GM21723 (cell line): Measurements from ENCODE around the gene TLN1.

Source experiments
- ATAC-seq: cut with Tn5 transposase; IDR thresholded peaks from one replicate; pipeline ENCODE4 v1.9.1; 2021; ENCODE audit warnings: mild to moderate bottlenecking, moderate library complexity; ENCODE audit not compliant: unreplicated experiment

The TLN1 gene

DNA sequence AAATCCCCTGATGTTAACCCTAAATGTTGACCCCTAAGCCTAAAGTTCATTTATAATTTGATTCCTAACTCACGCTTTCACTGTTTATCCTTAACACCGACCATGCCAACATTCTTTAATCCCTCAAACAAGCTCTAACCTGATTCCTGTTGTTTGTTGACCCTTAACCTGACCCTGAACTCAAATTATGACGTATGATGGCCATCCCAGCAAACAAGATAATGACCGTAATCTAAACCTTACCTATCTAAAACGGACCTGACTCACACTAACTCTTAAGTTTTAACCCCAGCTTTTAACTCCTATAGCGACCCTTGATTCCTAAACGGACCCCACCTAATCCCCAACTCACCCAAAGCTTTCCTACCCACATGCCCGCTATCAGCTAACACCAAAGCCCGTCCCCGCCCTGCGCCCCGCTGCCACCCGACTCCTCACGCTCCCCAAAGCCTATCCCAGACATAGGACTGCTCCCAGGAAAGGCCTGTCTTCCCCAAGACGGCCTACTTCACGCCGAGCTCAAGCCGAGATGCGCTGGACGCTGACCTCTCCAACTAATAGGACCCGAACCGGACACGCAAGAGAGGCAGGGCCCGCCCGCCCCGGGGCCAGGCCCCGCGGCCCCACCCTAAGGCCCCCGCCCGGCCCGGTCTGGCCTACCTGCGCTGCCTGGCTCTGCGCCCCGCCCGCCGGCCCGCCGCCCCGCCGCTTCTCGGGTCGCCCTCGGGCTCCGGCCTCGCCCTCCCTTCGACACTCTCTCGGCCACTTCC lies 395 bp downstream of the TLN1 start:
- no peak for ATAC-seq

DNA sequence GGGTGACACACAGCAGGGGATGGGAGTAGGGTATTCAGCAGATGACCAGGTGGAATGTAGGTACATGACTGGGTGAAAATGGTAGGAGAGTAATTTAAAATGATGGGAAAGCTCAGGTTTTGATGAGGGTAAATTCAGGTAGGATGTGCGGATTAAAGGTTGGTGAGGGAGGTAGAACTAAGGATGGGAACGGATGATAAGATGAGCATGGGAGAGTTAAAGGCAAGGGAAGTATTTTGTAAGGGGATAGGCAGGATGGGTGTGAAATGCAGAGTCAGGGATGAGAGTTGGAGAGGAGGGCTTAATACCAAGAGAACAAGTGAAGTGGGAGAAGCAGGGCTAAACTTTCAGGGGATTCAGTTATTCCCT lies 1.5 kb downstream of the TLN1 start:
- ATAC-seq = no peak

DNA sequence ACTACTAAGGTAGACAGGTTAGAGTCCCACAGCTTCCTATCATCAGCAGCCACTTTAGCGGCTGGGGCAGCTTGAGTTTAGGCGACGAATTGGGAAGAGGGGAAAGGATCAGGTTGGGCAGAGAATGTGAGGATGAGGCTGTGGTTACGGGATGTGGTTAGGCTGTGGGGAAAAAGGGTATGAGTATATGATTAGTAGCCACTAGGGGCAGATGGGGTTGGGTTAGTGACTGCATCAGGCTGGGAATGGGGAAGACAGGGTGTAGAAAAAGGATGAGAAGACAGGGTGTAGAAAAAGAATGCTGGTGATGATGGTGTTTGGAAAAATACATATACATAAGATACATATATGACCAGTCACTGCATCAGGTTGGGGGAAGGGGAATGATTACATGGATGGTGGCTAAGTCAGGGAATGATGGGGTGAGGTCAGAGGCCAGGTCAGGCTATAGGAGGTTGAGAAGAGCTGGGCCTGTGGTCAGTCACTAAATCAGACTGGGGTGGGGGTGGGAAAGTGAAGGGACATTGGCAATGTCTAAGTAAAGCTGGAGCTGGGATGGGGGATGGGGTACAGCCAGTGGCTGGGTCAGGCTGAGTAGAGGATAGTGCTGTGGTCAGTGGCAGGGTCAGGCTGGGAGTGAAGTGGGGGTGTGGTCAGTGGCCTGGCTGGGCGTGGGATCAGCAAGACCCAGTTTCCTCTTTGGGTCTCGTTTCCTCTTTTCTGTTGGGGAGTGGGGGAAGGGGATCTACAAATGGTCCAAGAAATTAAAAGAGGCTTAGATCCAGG lies 2.1 kb downstream of the TLN1 start:
- no peak for ATAC-seq

DNA sequence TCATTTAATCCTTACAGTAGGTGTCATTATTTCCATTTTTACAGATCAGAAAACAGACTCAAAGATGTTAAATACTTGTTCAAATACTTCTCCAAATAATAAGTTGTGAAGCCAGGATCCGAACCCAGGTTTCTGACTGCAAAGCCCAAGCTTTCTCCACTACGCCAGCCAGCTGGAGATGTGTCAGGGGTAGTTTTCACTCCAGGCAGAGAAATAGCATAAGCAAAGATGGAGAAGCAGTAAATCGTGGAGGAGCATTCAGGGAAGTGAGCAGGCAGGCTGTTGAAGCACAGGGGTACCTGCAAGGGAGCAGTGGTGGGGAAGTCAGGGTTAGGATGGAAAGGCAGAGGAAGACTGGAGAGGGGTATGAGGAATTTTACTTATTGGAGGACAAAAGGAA lies 2.9 kb downstream of the TLN1 start:
- ATAC-seq = no peak

DNA sequence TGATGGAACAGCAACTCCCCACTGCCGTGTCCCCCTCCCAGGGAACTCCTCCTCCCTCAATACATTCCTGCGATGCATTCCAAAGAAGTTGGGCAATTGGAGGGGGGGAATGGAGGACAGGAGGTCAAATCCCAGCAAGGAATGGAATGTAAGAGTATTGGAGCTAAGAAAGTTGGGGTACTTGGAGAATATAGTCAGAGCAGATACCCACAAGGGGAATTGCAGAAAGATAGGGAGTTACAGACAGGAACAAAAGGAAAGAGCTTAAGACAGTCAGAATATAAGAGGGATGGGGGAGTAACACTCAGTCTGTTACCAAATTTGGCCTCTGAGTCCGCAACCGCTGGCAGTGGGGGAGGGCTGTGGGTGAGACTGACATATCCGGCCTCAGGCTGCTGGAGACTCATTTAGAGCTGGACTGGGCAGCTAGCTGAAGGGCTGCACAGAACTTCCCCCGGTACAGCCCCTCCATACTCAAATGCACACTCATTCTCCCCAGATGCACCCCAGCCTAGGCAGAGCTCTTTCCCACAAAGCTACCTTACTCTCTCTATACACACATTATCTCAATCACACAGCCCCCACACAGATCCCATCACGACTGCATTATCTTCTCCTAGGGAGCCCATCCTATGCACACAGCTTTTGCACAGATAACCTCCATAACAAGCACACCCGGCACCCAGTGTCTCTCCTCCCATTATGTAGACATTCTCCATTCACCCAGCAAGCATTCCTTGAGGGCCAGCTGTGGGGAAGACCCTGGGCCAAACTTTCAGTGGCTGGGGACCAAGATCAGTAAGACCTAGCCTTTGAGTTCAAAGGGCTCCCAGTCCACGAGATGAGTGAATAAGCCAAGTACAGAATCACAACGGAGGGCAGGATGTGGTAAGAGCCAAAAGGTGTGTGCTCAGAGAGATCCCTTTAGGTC lies 3.7 kb downstream of the TLN1 start:
- no peak for ATAC-seq

DNA sequence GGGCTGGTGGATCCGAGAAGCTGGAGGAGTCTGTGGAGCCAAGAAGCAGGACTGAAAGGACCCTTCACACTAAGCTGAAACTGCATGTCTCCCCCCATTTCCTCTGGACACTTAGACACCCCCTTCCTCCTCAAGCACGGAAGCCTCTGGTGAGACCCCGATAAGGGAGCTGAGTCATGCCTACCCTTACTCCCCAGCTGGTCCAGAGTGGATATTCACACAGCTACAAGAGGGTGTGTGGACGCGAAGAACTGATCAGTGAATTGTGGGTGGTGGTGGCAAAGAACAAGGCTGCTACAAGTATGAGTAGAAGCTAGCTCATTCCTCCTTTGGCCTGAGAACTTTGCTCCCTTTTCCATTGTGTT lies 4.3 kb downstream of the TLN1 start:
- no peak for ATAC-seq

DNA sequence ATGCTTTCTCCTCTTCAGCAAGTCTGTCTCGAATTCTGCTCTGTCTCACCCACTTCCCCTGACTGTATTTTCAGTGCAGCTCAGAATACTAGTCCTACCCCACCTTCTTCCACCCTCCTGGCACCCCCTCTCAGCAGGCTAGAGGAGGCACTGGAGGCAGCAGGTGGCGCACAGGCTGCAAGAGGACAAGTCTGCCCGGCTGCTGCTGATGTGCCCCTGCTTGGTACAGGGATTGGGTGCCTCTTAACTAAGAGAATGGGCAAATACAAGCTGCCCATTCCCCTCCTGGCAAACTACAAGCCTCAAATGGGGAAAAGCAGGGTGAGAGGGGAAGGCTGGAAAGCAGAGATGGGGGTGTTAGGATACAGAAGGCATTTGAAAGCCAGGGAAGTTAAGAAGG lies 5.1 kb downstream of the TLN1 start:
- no peak for ATAC-seq

DNA sequence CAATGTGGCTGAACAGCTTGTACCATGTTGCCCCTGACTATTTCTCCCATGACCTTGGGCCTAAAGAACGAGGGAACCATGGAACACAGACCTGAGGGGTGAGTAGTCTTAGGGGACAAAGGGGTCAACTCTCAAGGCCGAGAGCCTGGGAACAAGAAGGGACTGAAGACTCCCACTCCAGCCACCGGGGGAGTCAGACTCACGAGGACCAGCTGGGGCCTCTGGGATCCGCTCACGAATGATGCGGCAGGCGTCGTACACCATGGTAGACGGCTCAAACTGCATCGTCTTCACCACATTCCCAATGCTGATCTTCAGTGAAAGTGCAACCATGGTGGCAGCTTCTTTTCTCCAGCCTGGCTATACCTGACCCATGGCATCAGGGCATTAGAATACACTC lies 6.6 kb downstream of the TLN1 start:
- ATAC-seq = no peak

DNA sequence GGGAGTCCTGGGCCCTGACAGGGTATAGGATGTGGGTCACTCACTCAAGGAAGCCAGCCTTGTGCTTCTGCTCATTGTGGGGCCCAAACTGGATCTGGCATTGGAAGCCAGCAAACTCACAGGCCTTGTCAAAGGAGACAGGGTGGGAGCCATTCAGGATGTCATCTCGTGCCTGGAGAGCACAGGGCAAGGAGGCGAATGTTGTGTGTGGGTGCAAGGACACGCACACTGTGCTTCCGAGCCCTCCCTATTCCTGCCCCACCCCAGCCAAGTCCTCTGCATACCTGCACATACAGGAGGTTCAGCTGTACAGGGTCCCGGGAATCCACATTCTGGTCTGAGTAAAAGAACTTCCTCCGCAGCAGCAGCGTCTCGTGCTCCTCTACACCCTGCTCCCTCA lies 8.1 kb downstream of the TLN1 start:
- ATAC-seq = no peak

DNA sequence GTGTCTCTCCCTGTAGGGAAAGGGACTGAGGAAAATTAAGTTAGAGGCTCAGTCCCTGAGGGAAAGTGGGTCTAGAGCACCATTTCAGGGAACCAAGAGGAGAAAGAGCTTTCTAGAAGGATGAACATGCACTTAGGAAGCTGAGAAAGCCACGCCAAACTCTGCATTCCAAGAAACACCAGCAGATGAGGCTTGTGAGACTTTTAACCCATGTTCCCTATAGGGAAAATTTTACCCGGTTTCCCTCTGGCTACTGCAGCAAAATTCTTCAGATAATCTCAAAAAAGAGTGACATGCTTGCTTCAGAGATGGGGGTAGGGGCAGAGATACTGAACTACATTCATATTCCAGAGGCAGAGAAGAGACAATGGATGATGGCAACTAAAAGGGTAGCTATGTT lies 8.6 kb downstream of the TLN1 start:
- no peak for ATAC-seq

DNA sequence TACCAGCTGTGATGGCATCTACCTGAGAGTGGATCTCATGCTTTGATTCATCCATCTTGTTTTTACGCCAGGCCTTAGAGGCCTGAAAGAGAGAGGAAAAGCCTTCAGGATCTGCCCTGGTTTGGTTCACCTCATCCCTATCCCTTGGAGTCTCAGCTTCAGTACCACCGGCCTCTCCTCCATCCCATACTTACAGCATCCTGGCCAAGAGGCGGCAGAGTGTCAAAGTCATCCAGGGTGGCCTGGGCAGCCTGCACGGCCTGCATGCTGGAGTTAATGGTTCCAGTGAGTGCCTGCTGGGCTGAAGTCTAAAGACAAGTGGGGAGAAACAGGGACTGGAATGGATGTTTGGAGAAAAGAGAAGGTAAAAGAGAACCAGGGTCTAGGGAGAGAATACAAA lies 12.4 kb downstream of the TLN1 start:
- no peak for ATAC-seq

DNA sequence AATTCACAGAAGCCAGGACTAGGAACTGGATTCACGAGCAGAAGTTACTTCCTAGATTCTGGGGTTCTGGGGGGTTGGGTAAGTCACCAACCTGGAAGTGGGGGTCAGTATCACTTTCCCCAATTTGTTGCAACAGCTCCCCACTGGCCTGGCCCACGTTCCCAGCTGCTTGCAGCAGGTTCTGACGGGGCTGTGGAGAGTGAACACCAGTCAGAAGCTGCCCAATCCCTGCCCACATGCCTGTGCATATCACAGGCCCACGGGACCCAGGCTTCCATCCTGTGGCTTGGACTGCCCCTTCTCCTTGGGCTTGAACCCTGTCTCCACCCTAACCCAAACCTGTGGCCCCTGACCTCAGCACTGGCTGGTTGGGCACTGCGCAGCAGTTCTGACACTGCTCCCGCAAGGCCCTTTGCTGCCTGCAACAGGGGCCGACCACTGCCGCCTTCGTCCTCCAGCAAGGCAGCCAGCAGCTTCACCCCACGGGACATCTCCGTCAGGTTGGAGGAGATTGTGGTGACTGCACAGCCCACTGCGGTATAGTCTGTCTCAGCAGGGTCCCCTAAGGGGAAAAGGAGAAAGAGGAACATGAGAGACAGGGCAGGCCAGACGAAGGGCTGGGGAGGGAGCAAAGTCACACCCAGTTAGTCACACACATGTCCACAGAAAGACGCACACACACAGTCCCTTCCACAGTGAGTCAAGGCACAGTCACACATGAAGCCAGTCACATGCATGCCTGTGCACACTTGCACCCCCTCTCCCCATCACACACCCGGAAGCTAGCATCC lies 13.1 kb downstream of the TLN1 start:
- no peak for ATAC-seq

DNA sequence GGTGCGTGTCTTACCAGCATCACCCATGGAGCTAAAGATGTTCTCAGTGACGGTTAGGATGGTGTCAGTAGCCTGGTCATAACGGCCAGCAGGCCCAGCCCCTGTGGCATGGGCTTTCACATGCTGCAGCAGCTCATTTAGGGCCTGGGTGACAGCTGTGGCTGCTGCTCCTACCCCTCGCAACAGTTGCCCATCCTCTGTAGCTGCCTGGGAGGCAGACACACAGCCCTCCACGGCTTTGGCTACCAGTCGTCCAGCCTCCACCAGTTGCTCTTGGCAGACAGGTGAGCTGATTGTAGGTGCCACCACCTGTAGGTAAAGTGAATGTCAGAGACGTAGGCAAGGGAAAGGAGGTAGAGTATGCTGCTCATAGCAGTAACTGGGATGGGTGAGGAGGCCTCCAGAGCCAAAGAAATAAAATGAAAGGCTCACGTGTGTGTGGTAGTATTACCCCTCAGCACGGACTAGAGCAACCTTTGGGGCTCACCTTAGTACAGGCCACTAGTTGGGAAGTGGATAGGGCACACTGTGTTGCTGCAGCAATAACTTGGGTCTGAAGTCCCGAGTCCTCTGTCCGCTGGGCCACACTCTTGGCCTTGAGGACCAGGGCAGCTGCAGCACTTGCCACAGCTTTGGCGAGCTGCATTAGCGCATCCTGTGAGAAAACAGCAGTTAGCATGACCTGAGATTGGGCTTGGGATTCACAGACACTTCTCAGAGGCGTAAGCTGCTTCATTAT lies 14.7 kb downstream of the TLN1 start:
- ATAC-seq = no peak

DNA sequence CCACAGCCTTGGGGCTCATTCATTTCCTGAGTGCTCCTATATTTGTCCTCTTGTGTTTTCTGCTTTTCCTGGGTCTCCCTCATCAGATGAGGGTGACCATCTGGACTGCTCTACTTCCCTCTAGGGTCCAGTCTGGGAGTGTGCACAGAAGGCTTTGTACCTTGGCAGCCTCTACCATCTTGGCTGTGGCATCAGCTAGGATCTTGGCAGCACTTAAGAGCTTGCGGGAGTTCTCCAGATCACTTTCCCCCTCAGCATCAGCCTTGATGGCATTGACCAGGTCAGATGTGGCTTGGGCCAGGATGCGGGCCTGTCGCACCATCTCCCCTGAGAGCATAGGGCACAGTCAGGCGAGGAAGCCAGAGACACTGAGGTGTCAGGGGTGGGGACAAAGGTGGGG lies 15.8 kb downstream of the TLN1 start:
- no peak for ATAC-seq

DNA sequence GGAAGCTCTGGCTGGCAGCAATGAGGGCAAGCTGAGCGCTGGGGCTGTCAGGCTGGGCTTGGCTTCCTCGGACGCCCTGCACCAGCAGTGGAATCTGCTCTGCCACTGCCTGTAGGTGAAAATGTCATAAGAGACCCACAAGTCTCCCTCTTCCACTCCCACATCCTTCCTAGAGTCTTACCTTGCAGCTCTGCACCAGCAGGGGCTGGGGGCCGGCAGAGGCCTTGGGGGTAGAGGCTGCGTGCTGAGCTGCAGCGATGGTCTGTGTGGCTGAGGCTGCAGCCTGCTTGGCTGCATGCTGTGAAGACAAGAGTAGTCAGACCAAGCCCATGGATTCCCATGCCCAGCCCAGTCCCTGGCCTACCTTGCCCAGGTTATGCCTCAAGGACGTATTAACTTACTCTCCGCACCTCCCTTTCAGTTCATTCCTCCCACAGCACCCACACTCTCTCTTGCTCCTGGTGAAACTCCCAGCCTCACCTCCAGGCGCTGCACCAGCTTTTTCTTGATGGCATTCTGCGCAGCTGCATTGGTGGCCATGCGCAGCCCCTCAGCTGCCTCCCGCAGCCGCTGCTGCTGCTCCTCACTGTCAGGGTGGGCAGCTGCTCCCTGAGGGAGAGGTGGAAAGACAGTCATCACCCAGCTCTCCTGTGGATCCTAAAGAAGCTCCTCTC lies 17.3 kb downstream of the TLN1 start:
- ATAC-seq = no peak

DNA sequence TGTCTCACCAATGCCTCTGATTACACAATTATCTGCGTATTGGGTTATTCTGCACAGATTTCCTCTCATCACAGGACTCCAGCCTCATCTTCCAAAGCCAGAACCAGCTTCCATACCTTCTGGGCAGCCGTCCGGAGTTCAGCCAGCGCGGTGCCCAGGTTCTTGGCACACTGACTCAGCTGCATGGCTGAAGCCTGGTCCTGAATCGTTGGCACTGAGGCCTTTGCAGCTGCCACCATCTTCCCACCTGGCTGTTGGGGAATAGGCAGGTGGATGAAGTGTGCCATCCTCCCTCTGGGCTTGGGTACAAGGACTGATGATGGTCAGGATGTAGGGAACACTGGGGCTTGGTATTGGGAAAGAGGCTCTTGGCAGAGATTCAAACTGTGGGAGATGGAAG lies 17.9 kb downstream of the TLN1 start:
- ATAC-seq = no peak

DNA sequence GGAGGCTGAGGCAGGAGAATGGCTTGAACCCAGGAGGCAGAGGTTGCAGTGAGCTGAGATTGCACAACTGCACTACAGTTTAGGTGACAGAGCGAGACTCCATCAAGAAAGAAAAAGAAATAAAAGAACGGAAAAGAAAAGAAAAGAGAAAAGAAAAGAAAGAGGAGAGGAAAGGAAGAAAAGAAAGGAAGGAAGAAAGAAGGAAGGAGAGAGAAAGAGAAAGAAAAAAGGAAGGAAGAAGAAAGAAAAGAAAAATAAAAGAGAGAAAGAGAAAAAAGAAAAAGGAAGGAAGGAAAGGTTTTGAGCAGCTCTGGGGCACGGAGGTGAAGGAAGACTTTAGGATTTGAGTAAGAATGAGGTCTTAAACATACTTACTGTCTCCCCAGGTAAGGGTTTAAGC lies 18.4 kb downstream of the TLN1 start:
- no peak for ATAC-seq

DNA sequence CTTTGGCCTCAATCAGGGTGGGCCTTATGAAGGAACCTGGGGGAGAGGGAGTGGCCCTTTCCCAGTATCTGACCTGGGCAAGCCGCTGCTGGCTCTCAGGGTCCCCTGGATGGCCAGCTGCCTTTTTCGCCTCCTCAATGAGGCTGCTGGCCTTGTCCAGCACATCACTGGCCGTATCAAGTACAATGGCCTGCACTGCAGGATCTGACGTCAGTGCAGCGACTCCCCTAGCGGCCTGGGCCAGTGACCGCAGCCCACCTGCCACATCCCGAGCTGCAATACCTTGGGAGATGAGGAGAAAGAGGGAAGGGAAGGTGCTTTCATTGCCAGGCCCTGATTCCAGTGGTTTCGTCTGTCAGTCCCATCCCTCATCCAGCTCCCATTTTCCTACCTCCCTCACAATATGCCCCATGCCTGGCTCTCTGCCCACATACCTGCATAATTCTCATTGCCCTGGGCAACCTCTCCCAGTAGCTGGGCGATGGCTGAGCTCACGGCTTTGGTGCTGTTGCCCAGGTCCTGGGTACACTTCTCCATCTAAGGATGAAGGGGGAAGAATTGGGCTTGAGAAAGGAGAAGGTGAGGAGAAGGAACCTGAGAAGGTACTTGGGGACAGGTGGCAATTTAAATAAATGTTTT lies 19.1 kb downstream of the TLN1 start:
- no peak for ATAC-seq
